HG03575 (cell line): ENCODE data around the gene EIF4E.
"Not testable (repeated sequence)": the region's sequence is repeated elsewhere in the genome, so short reads cannot be mapped to it uniquely, and the experiment has no call there.

Experiments used
- ATAC-seq: cut with Tn5 transposase; IDR thresholded peaks from one replicate; pipeline ENCODE4 v1.9.1; 2021; ENCODE audit not compliant: unreplicated experiment, insufficient number of reproducible peaks, low FRiP score; ENCODE audit errors: extremely low read depth

EIF4E gene

DNA sequence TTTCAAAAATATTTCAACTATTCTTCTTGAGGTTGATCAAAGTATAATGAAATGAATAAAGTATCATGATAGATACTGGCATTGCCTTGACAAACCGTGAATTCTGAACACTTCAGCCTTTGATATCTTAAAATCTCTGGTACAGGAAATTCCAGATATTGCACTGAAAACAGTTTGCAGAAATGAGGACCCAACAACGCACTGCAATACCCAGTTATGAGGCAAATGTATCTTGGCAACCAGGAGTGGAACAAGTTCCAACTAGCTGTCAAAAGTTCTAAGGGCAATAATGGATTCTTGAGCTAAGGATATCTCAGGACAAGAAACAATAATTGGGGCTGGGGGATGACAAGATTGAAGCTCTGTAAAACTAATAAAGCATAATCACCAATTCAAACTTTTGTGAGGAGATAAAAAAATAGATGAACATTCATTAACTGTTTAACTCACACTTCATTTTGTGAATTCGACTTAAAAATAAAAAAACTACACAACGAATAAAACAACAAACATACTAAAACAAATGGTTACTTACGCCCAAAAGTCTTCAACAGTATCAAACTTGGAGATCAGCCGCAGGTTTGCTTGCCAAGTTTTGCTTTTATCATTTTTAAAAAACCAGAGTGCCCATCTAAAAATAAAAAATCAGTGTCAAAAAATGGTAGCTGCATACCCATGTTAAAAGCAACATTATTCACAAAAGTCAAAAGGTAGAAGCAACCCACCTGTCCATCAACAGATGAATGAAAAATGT is 38.1 kb downstream of the EIF4E start:
- ATAC-seq: no peak

GRCh38 chr4:98887145-98887544 is 41.8 kb downstream of the EIF4E start:
- ATAC-seq: no peak

DNA sequence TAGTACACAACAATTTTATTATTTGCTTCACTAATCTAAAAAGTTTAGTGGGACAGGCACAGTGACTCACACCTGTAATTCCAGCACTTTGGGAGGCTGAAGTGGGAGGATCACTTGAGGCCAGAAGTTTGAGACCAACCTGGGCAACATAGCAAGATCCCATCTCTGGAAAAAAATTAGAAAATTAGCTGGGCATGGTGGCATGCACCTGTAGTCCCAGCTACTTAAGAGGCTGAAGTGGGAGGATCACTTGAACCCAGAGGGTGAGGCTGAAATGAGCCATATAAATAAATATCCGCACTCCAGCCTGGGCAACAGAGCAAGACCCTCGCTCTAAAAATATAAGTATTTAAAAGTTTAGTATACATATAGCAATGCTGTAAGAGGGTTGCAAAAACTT is 42.6 kb downstream of the EIF4E start:
- ATAC-seq: not testable (repeated sequence)

DNA sequence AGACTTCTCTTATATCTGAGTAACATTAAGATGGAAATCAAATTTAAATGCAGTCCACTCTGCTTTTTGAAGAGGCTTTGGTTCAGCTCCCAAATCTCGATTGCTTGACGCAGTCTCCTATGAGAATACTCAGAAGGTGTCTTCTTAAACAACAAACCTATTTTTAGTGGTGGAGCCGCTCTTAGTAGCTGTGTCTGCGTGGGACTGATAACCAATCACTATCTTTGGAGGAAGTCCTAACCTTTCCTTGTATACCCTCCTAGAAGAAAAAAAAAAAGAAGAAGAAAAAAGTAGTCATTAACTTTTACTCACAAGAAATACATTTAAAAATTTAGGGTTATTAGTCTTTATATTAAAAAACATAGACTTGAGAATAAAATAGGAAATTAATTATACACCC is 48.0 kb downstream of the EIF4E start:
- not testable (repeated sequence) for ATAC-seq

GRCh38 chr4:98879515-98879914 is 49.4 kb downstream of the EIF4E start:
- no peak for ATAC-seq

DNA sequence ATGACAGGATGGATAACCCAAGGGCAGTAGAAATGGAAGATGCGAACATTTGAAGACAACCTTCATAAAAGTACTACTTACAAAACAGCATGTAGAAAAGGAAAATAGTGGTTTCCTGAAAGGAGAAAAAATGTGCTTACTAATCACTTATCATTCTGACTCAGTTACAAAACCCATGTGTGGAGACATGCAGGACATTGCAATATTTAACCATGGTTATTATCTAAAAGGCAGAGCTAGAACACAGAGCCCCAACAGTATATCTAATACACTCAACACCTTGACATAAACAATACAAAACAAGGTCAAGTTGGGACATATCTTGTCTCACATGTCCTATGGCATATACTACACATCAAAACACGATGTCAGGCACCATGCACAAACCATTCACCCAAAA is 55.9 kb downstream of the EIF4E start:
- no peak for ATAC-seq

- ATAC-seq: not testable (repeated sequence)
Measured at GRCh38 chr4:98872120-98872906, 56.6 kb downstream of the EIF4E start.

DNA sequence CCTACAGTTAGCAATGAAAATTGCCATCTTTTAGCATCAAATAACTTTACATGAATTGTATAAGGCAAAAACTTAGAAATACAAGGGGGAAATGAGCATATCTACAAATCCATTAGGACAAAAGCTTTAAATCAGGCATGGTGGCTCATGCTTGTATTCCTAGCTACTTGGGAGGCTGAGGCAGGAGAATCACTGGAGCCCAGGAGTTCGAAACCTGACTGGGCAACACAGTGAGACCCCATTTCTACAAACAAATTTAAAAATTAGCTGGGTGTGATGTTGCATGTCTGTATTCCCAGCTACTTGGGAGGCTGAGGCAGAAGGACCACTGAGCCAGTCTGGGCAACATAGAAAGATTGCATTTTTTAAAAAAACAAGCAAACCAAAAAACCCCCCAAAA is 61.3 kb downstream of the EIF4E start:
- ATAC-seq: no peak

- ATAC-seq: no peak
Measured at GRCh38 chr4:98865059-98865458, 63.9 kb downstream of the EIF4E start.

- ATAC-seq: no peak
Measured at GRCh38 chr4:98864560-98864959, 64.4 kb downstream of the EIF4E start.

- no peak for ATAC-seq
Measured at GRCh38 chr4:98862371-98862770, 66.6 kb downstream of the EIF4E start.

DNA sequence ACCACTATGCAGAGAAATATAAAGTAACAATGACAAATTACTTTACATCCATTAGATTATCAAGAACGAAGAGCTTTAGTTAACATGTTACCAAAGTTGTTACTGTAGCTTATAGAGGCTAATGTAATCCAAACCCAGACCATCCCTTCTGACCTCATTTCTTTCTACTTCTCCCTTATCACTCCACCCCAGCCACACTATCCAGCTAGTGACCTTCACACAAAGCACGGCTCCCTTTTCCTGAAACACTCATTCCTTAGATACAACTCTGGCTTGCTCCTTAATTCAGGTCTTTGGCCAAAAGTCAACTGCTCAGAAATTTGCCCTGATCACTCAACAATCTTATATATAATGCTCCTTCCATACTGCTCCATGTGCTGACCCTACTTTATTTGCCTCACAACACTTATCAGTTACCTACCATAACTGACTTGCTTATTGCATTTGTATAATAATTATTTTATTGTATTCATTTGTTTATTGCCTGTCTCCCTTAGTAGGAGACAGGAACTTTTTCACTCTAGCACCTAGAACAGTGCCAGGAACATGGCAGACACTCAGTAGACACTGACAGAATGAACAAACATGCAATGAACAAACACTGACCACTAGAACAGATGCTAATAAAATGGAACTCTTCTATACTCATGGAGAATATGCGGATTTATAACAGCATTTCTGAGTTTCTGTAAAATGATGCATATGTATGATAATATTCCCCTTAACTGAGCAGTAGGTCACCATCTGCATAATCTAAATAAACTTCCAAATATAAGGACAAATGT is 67.6 kb downstream of the EIF4E start:
- ATAC-seq: no peak

- ATAC-seq: no peak
Measured at GRCh38 chr4:98851806-98852205, 77.1 kb downstream of the EIF4E start.

- no peak for ATAC-seq
Measured at GRCh38 chr4:98850937-98851336, 78.0 kb downstream of the EIF4E start.

DNA sequence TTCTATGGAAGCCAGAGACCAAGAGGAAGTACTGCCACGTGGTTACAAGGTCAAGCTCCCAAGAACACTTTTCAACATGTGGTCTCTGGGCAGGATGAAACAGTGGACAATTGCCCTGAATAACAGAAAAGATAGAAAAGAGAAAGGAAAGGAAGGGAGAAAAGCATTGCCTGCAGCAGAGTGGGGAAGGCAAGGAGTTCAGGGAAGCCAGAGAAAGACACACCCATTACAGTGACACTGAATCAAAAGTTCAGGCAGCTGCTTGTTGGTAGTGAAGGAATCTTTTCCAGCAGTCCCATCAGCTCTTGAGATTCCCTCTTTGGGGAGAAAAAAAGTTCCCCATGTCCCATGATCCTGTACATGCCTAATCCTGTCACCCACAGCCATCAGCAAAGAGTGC is 80.5 kb downstream of the EIF4E start:
- ATAC-seq: no peak

DNA sequence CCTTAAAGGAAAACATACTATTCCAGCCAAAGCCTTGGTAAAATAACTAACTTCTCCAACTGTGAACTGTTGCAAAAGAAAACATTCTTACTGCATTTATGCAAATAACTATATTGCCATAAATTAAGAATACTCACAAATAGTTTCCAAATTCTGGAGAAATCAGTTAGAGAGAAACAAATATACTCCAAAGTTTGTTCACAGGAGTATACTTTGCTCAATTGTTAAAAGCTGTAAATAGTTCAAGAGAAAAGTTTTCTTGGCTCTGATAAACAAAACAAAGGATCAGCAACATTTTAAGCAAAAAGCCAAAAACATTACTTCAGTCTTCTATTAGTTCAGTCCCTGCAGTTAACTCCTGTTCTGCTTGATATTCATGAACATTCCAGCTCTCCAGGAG is 83.0 kb downstream of the EIF4E start:
- no peak for ATAC-seq

- not testable (repeated sequence) for ATAC-seq
Measured at GRCh38 chr4:98842917-98843316, 86.0 kb downstream of the EIF4E start.

- ATAC-seq: no peak
Measured at GRCh38 chr4:98838977-98839618, 89.8 kb downstream of the EIF4E start.

DNA sequence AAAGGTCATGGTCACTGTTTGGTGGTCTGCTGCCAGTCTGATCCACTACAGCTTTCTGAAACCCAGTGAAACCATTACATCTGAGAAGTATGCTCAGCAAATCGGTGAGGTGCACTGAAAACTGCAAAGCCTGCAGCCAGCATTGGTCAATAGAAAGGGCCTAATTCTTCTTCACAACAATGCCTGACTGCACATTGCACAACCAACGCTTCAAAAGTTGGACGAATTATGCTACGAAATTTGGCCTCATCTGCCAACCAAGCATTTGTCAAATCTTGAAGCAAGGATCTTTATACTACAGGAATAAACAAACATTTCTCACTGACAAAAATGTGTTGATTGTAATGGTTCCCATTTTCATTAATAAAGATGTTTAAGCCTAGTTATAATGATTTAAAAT is 90.4 kb downstream of the EIF4E start:
- ATAC-seq: no peak
